Measurements from ENCODE around the gene PGM2L1. TPM values are rescaled to one million over a fixed set of nuclear protein-coding genes. Genes with fewer than 3 reads are reported as not detected.

The PGM2L1 gene
- total and polyA plus RNA-seq, 2 of the 4 experiments (the other 2 are of a cell fraction): 0.72 to 1.8 TPM

- intact Hi-C loops (cut with micrococcal nuclease): loop anchor here (1.0 to 2.0 kb wide), 2 partner anchors 60 to 132 kb away; no protein-coding TSS in a partner anchor
- H3K18ac ChIP-seq (ENCODE audit: low read depth, low read length): no peak overlapping the region
- H2AK9ac ChIP-seq (replicated peaks; ENCODE audit: low read depth, low read length, poor library complexity): no peak overlapping the region
- no peak overlapping the region for H3K27ac ChIP-seq (ENCODE audit: insufficient read depth, low read length)
- ChIA-PET CTCF (interaction anchor here (0.6 to 1.5 kb wide), 11 partner anchors 8 to 204 kb away, joined by 3 to 7 read pairs (median 4); no protein-coding TSS in a partner anchor), POLR2A (ENCODE audit: unreplicated experiment) (no interaction called here)
- 0 out of 4 replicates have a peak overlapping the region, but pooled peaks of 1 of the 2 experiments have one; percentile 32 for H4K8ac ChIP-seq (ENCODE audit: low read depth in 2 of 2, low read length in 2 of 2)
- H3K36me3 ChIP-seq (ENCODE audit: control insufficient read depth, insufficient read depth, low read length): no peaks in the 10 kb centered on the region
- H4K91ac ChIP-seq (ENCODE audit: insufficient read depth, low read depth, low read length): no peak overlapping the region
- ATAC-seq (ENCODE audit: low read depth) (peak; percentile 74), DNase-seq (peak; percentile 55)
- no peak overlapping the region for H2BK20ac ChIP-seq (ENCODE audit: low read depth, low read length)
- H3K27me3 ChIP-seq (ENCODE audit: control insufficient read depth, insufficient read depth, low read length): no peaks in the 10 kb centered on the region
- in situ Hi-C loops (cut with MboI; ENCODE audit: low sequenced_read_pairs): no loop called here
- no CpG with 5 or more reads among the region's 2 CpGs for WGBS, 2 experiments (ENCODE audit: extremely low coverage in 2 of 2, insufficient read length in 1 of 2)
- TF ChIP-seq CTCF (conservative IDR thresholded peaks at IDR 0.05; ENCODE audit: low read depth, low read length): peak; percentile 73
- TF ChIP-seq MXI1 (IDR thresholded peaks at IDR 0.05; ENCODE audit: borderline replicate concordance, low read depth, low read length): no peak
- TF ChIP-seq RAD21 (IDR thresholded peaks at IDR 0.05; ENCODE audit: low read length): peak; percentile 70
- peak; percentile 74 for TF ChIP-seq SMC3 (IDR thresholded peaks at IDR 0.05; ENCODE audit: low read depth, low read length)
- H3K4me2 ChIP-seq (ENCODE audit: low read depth, low read length): no peak overlapping the region
- no peak overlapping the region for H2BK120ac ChIP-seq (ENCODE audit: low read depth, low read length)
- H3K4ac ChIP-seq (ENCODE audit: low read depth, low read length): no peak overlapping the region
- no peak overlapping the region for H3K23ac ChIP-seq (ENCODE audit: low read depth, low read length)
- H3K9me1 ChIP-seq (ENCODE audit: insufficient read depth, low read length): no peaks in the 10 kb centered on the region
- H3K4me1 ChIP-seq (ENCODE audit: control insufficient read depth, insufficient read depth, low read length): peaks cover 2% of the 10 kb centered on the region; the same call in 1 of the 2 replicates
- no peak overlapping the region for H2AK5ac ChIP-seq (ENCODE audit: low read depth, low read length)
- no peaks in the 10 kb centered on the region for H4K20me1 ChIP-seq (ENCODE audit: insufficient read depth, low read length)
- H3K4me3 ChIP-seq (ENCODE audit: insufficient read depth, low read depth, low read length): no peak overlapping the region
- H4K5ac ChIP-seq (ENCODE audit: low read depth, low read length): no peak overlapping the region
- H2BK5ac ChIP-seq (ENCODE audit: low read depth, low read length, poor library complexity, severe bottlenecking): no peak overlapping the region
- dilution Hi-C loops (cut with HindIII; ENCODE audit: low sequenced_read_pairs, unreplicated experiment): no loop called here
- BruUV-seq (replicated peaks): no TSS peak
- no peak overlapping the region for H3K56ac ChIP-seq (ENCODE audit: extremely low read depth, insufficient read depth, low read length)
- H2BK15ac ChIP-seq (ENCODE audit: low read depth, low read length): no peak overlapping the region
- H2AFZ ChIP-seq (replicated peaks; ENCODE audit: low read length, poor library complexity): no peak overlapping the region
- no peak overlapping the region for H3K14ac ChIP-seq (replicated peaks; ENCODE audit: low read depth, low read length)
- H3K79me1 ChIP-seq (ENCODE audit: low read depth in 1 of 2, low read length in 2 of 2): peaks cover 0 to 2% of the 10 kb centered on the region in 2 experiments; a peak in 1 of 4 replicates
- 0 out of 2 replicates have a peak overlapping the region, but pooled peaks have one; percentile 37 for H3K9ac ChIP-seq (ENCODE audit: low read depth, low read length)
- no peaks in the 10 kb centered on the region for H3K9me3 ChIP-seq (ENCODE audit: control insufficient read depth, insufficient read depth, low read length)
These were observed 9.4 kb downstream of the PGM2L1 start for GRCh38 chr11:74388678-74389327.
